Muscle of arm (tissue), 12 donors: Measurements from ENCODE around the gene SLC37A4. TPM values are rescaled to one million over a fixed set of nuclear protein-coding genes. Genes with fewer than 3 reads are reported as not detected.

Experiments used
- DNase-seq: peaks from one replicate; pipeline ENCODE4 v3.0.0-alpha.2; 2013
- polyA plus RNA-seq, 12 donors: library from polyadenylated mRNA; unstranded; fragments of 120-200 nt; gene quantifications; one replicate each; pipeline ENCODE4 v1.2.1, GENCODE V29; 2013; ENCODE audit not compliant: insufficient read length in 12 of 12

SLC37A4 gene
- polyA plus RNA-seq, 12 donors, result 9.3 to 30.8 (median 10.5) TPM; not detected in 1

- no peak for DNase-seq
Measured at GRCh38 chr11:118979434-118979833, 51.2 kb downstream of the SLC37A4 start.

- no peak for DNase-seq
Measured at GRCh38 chr11:118975771-118976709, 54.6 kb downstream of the SLC37A4 start.

Other genes starting within 250 kb of the SLC37A4 start
- gene DDX6, start 239.7 kb downstream of the SLC37A4 start, polyA plus RNA-seq, result 100 to 1,000 TPM in 2 of 12 donors, 10 to 100 TPM in 10; 68.5 to 523 (median 88.0) TPM
- under 1 TPM in 3 of 12 donors, not detected in 9; 0.06 to 0.13 (median 0.10) TPM for gene CXCR5, start 147.0 kb downstream of the SLC37A4 start, polyA plus RNA-seq
- 100 to 1,000 TPM in 2 of 12 donors, 10 to 100 TPM in 9, not detected in 1; 50.0 to 169 (median 60.6) TPM for gene BCL9L, start 105.0 kb downstream of the SLC37A4 start, polyA plus RNA-seq
- gene UPK2, start 74.6 kb downstream of the SLC37A4 start, polyA plus RNA-seq, result 1 to 10 TPM in 7 of 12 donors, under 1 TPM in 3, not detected in 2; 0.81 to 7.4 (median 1.1) TPM
- under 1 TPM in 1 of 12 donors, not detected in 11; 0.48 TPM for gene FOXR1, start 59.1 kb downstream of the SLC37A4 start, polyA plus RNA-seq
- 10 to 100 TPM in 8 of 12 donors, 1 to 10 TPM in 3, not detected in 1; 8.2 to 45.2 (median 17.7) TPM for gene CENATAC, start 32.7 kb downstream of the SLC37A4 start, polyA plus RNA-seq
- 1,000 to 10,000 TPM in 11 of 12 donors, not detected in 1; 1,508 to 2,787 (median 1,692) TPM for gene RPS25, start 12.5 kb downstream of the SLC37A4 start, polyA plus RNA-seq
- gene TRAPPC4, start 12.1 kb downstream of the SLC37A4 start, polyA plus RNA-seq, result 10 to 100 TPM in 11 of 12 donors, not detected in 1; 29.6 to 57.1 (median 44.7) TPM
- 10 to 100 TPM in 11 of 12 donors, not detected in 1; 35.2 to 51.0 (median 45.0) TPM for gene HYOU1, start 26.3 kb upstream of the SLC37A4 start, polyA plus RNA-seq
- gene VPS11, start 36.9 kb upstream of the SLC37A4 start, polyA plus RNA-seq, result 10 to 100 TPM in 11 of 12 donors, not detected in 1; 23.7 to 46.6 (median 31.5) TPM
- 10 to 100 TPM in 10 of 12 donors, not detected in 2; 18.2 to 30.4 (median 22.2) TPM for gene HMBS, start 54.0 kb upstream of the SLC37A4 start, polyA plus RNA-seq
- gene DPAGT1, start 71.0 kb upstream of the SLC37A4 start, polyA plus RNA-seq, result 10 to 100 TPM in 11 of 12 donors, not detected in 1; 22.4 to 65.5 (median 32.2) TPM
- 10 to 100 TPM in 2 of 12 donors, 1 to 10 TPM in 9, not detected in 1; 5.5 to 25.2 (median 7.3) TPM for gene C2CD2L, start 76.5 kb upstream of the SLC37A4 start, polyA plus RNA-seq
- gene HINFP, start 90.7 kb upstream of the SLC37A4 start, polyA plus RNA-seq, result 10 to 100 TPM in 11 of 12 donors, not detected in 1; 14.1 to 28.4 (median 18.9) TPM
- gene ABCG4, start 118.2 kb upstream of the SLC37A4 start, polyA plus RNA-seq, result under 1 TPM in 10 of 12 donors, not detected in 2; 0.16 to 0.52 (median 0.29) TPM
- gene NLRX1, start 137.8 kb upstream of the SLC37A4 start, polyA plus RNA-seq, result 10 to 100 TPM in 9 of 12 donors, 1 to 10 TPM in 2, not detected in 1; 9.1 to 18.3 (median 11.6) TPM
- gene NHERF4, start 154.6 kb upstream of the SLC37A4 start, polyA plus RNA-seq, result 10 to 100 TPM in 1 of 12 donors, under 1 TPM in 7, not detected in 4; 0.05 to 19.9 (median 0.22) TPM
- gene CBL, start 175.5 kb upstream of the SLC37A4 start, polyA plus RNA-seq, result 10 to 100 TPM in 11 of 12 donors, not detected in 1; 11.1 to 16.4 (median 13.5) TPM